ENCODE results near the gene BMP7.
"Not testable (repeated sequence)": the region's sequence is repeated elsewhere in the genome, so short reads cannot be mapped to it uniquely, and the experiment has no call there.

BMP7 gene

DNA sequence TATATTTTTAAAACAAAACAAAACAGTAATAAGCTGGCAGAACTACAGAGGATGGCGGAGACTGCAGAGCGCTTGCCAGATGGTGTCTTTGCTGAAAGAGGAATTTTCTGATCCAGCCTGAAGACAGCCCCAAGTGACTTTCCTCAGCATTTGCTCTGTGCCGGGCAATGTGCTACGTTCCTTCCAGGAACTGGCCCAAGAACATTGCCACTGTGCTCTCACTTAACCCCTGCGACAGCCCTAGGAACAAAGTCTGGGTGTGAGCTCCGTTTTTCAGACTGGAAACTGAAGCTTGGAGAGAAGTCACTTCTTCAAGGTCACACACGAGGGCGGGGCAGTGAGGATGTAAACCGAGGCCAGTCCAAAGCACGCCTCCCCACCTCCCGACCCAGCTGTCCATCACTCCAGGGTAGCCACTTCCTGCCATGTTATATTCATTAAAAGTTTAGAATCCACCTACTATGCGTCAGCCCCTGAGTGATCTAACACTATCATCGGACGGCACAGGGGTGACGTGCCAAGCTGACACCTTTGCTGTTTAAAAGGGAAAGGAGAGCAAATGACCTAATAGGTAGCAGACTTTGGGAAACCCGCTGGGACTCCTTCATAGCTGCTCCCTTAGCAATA, 22.3 kb upstream of the BMP7 start:
- peak in 19 of 56 donors; percentile 9 to 56 (median 31) for DNase-seq

DNA sequence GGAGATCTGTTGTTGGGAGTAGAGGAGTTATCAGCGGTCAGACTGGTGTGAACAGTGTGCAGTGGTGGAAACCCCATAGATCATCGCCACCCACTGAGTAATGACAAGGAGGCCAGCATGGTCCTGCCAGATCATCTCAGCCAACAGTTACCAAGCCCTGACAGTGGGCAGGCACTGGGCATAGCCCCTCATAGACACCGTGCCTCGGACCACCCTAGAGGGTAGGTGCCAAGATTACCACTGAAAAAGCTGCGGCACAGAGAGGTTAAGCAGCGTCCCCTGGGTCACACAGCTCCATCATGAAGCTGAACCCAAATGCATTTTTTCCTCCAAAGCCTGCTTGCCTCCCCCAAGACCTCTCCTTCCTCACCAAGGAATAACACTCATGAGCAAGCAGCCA, 21.5 kb upstream of the BMP7 start:
- DNase-seq = no peak

DNA sequence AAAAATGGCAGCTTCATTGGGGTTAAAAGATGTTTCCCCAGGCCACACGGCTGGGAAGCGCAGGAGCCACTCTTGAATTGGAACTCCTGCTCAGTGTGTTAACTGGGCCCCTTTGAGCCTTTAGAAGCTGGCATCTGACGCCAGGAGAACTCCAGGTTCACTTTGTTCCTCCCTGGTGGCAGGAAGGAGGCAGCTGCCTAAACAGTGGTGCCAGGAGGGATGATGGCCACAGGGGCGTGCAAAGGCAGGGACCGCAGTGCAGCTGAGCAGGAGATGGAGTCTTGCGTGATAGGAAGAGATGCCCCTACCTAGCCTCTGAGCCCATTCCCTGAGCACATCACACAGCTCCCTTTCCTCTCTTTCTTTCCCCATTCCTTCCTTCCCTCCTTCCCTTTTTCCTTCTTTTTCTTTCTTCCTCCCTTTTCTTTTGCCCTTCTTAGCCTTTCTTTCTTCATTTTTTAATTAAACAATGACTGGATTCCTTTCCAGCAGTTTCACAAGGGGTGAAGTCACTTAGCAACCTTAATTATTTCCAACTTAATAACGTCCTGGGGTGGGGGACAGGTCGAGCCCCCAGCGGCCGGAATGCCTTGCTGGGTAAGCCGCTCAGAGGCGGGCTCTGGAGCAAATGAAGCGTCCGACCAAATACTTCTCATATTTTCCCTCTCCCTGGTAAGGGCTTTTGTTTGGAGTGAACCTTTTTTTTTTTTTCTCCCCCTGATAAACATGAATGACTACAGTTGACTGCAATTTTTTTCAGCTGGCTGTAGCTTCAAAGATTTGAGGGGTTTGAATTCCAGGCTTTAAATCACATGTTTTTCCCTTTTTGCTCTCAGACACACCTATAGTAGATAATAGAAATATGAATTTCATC, 20.8 kb upstream of the BMP7 start:
- DNase-seq = peak in 4 of 56 donors; percentile 14 to 33 (median 22)

DNA sequence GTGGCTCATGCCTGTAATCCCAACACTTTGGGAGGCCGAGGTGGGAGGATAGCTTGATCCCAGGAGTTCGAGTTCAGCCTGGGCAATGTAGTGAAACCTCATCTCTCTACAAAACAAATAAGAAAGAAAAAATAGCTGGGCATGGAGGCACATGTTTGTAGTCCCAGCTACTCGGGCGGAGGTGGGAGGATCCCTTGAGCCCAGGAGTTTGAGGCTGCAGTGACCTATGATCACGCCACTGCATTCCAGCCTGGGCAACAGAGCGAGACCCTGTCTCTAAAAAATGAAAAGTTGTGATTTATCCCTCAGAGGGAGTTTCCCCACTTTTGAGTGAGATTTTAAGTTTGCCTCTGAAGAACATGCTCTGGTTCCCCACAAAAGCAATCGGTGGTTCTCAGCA, 17.4 kb upstream of the BMP7 start:
- DNase-seq = no peak

DNA sequence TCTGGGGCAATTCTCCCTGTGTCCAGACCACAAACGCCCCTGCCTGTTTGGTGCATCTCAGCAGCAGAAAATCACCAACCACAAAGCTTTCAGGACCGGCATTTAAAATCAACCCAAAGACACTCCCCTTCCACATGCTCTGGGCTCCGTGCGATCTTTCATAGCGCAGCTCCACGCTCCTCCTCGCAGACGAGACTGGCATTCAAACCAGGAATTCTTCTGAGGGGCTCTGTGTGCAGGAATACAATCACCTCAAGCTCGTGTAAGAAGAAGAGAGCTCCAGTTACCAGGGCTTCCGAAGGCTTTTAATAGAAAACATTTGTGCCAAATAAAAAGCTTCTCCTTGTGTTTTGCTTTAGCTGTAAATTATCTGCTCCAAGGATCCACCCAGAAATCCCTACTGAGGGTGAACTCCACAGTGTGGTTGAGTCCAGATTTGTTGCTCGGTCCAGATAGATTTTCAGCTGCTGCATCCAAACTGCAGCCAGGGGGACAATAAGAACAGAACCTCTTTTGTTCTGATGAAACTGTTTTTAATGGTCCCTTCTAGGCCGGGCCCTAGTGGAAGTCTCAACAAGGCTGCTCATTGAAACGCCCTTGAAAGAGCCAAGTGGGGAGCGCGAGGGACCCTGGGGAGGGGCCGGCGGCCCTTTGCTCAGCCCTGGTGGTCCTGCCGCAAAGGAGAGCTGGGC, 16.4 kb upstream of the BMP7 start:
- peak in 42 of 56 donors; percentile 23 to 81 (median 48) for DNase-seq

DNA sequence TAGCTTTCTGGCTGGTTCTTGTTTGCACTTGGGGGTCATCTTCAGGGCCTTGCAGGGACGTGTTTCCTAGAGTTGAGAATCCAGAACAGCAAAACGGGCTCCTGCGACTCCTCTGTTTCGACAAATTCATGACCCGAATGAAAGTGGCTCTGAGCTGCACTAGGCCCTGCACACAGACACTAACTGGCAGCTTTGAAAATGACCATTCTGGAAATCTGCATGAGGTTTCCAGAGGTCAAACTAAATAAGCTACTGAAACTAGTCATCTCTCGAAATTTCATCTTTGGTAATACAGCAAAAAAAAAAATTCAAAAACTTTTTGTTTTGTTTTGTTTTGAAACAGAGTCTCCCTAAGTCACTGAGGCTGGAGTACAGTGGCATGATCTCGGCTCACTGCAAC, 15.5 kb upstream of the BMP7 start:
- no peak for DNase-seq

DNA sequence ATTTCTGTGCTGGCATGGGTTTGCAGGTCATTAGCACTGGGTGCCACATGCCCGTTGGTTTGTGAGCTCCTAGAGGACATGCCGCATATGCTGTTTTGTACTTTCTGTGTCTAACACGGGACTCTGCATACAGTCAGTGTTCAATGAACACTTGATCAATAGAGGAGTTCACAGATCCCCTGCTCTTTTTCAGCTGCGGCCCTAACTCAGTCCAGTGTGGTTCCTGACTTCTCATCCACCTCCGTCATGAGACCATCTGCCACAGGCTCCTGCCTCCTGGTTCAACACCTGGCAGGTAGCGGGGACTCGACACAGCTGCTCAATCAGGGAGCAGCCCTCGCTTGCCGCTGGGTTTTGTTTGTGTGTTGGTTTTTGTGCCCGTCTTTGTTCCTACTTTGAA, 13.8 kb upstream of the BMP7 start:
- DNase-seq = no peak

DNA sequence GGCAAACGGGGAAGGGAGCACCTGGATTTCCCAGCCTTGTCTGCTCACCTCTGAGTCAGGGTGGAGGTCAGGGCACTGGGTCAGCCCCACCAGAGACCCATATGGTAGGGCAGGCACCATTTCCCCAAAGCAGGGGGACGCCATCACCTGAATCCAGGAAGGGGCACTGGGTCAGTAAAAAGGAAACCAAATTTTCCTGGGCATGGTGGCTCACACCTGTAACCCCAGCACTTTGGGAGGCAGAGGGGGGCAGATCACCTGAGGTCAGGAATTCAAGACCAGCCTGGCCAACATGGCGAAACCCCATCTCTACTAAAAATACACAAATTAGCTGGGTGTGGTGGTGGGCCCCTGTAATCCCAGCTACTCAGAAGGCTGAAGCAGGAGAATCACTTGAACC, 13.1 kb upstream of the BMP7 start:
- DNase-seq = not testable (repeated sequence)

DNA sequence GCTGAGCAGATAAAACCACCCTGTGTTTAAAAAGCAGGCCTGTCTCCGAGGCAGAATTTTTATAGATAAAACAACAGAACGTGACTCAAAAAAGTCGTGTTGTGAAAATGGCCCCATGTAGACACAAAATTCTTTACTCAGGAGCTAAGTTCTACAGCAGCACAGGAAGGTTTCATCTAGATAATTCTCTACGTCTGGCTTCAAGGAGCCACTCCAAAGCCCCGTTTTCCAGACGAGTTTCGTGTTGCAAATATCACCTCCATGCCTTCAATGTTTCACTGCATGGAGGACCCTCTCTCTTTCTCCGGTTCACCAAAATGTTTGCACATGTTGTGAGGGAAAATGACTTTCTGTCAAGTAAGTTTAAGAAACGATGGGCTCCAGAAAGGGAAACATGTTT, 12.0 kb upstream of the BMP7 start:
- no peak for DNase-seq

DNA sequence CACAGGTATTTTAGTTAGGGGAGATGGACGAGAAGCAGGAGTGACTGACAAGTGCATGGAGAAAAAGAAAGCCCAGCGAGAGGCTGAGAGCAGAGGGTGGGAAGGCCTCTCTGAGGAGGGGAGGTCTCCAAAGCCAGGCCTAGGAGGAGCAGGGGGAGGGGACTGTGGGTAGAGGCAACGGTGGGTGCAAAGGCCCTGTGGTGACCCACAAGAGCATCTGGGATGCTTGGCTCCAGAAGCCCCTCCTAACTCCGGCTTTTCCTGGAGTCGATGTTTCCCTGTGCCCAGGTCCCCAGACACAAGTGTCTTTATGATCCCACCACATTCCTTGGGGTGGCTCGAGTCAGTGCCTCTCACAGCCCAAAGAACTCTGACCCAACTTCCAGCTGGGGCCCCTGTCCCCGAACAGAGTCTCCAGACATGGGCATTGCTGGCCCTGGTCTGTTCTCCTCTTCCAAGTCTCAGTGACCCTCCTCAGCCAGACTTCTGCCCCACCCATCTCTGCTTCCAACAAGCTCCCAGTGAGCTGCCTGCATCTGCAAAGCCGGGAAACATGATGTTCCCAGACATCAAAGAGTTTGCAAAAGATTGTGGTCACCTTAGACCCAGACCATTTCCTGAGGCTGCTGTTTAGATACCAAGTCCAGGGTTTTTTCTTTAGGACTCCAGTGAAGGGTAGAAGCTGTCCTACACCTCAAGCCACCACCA, 11.1 kb upstream of the BMP7 start:
- no peak for DNase-seq

DNA sequence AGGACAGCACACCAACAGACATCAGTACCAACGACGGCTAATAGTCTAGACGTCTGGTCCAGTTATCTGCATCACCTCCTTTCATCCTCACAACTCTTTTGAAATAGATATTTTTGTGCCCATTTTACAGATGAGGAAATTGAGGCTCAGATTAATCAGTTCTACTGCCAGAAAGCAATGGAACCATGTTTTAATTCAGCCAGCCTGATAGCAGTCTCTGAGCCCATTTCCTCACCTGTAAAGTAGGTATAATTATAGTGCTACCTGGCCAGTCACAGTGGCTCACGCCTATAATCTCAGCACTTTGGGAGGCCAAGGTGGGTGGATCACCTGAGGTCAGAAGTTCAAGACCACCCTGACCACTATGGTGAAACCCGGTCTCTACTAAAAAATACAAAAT, 9.8 kb upstream of the BMP7 start:
- DNase-seq = no peak

DNA sequence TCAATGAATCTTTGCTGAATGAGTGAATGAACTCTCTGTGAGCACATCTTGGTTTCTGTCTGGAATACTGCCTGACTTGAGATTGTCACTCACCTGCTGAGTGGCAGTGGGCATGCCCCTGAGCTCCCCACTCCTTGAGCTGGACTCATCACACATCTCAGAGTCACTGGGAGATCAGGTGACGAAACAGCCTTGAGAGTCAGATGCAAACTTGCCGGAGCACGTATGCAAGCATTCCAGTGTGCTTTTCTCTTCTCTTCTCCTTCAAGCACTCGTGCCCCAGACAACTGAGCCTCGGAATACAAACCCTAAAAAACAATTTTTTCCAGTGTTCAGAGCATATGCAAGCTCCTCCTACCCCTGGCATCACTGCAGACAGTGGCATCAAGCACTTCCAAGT, 9.4 kb upstream of the BMP7 start:
- no peak for DNase-seq

DNA sequence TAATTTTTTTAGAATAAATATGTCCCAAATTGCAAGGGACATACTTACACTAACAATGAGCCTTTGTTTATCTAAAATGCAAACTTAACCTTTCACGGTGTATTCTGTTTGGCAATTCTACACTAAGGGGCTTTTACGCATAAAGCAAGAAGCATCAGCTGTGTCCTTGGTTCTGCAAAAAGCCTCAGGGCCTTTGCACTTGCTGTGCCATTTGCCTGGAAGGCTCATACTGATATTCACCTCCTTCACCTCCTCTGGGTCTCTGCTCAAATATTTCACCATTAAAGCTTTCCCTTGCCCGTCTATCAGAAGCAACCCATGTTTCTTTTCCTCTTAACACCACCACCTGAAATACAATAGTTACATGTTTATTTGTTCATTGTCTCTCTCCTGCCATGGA, 8.9 kb upstream of the BMP7 start:
- no peak for DNase-seq

DNA sequence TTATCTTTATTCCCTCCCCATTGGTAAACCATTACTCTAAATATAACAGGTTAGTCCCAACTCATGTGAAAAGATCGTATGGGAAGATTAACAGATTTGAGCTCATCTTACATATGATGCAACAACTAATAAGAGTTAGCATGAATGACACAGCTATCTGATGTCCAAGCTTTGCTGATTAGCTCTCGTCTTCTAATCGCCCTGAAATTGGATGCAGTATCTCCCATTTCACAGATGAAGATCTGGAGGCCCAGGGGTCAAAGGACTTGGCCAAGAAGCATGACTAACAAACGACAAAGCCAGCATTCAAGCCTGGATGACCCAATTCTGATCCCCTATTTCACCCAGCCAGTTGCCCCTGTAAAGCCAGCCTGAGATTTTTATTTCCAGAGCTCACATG, 8.4 kb upstream of the BMP7 start:
- DNase-seq = no peak

DNA sequence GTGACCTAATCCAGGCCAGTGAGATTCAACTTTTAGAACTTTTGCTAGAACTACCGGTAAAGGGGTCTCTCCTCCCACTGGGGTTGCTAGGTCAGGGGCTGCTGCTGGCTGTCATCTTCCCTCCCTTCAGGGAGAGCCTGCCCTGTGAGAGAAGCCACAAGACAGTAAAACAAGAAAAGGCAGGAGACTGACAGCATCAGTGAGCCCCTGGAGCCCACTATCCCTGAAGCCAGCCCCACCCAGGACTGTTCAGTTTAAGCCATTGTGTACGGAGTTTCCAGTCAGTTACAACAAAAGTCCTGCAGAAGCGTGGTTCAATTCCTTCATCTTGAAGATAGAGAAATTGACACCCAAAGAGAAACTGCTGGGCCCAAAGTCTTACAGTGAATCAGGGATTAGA, 7.9 kb upstream of the BMP7 start:
- no peak for DNase-seq

DNA sequence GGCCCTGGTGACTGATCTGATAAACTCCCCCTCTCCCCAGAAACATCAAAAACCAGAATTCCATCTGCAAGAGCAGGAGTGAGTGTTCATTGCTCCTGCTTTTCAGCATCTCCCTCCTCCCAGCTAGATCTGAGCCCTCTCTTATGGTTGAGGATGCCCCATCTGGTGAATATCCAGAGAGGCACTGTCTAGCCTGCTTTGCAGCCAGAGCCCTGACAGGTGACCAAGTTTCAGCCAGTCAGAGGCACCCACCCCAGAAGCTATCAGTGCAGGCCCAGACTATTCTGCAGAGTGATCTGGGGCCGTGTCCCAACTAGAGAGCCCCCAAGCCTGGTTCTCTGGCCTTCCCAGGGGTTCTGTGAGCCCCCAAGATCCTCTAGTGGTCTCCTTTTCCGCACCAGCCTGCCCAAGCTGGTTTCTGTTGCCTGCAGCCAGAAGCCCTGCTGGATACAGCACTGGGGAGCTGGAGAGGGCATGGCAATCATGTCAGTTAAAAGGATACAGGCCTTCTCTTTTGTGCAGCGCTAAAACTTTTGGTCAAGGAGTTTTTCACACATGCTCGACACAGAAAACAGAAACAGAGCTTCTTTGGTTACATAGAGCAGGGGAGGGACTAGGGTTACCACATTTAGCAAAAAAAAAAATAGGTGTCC, 6.6 kb upstream of the BMP7 start:
- DNase-seq = no peak

DNA sequence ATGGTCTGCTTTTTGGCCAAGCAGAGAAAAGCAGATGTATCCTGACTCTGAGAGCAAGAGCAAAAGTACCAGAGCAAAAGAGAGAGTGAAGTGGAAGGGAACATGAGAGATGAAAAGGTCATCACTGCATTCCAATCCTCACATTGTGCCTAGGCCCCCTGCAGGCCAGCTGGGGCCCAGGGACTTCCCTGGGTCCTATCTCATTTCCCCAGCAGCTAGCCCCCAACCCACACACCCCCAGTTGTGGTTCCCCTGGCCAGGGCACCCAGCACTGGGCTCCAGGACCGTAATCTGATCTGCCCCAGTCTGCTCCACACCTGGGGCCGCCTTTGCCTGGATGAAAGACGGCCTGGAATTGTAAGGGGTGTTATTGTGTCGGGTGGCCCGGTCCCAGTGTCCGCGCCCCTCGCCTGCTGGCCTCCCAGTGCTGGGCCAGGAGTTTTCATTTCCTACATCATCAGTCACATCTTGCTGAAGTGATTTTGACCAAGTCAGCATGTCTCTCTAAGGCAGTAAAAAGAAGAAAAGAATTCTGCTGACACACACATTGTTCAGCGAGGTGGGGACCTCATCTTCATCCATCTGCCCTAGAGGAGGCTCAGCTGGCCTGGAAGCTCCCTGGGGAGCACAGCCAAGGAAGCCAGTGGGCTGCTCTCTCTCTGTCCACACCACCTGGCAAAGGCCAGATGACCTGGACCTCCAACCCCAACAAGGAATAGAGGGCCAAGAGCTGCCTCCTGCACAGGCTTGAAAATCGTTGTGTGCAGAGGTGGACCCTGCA, 4.0 kb upstream of the BMP7 start:
- DNase-seq = no peak

DNA sequence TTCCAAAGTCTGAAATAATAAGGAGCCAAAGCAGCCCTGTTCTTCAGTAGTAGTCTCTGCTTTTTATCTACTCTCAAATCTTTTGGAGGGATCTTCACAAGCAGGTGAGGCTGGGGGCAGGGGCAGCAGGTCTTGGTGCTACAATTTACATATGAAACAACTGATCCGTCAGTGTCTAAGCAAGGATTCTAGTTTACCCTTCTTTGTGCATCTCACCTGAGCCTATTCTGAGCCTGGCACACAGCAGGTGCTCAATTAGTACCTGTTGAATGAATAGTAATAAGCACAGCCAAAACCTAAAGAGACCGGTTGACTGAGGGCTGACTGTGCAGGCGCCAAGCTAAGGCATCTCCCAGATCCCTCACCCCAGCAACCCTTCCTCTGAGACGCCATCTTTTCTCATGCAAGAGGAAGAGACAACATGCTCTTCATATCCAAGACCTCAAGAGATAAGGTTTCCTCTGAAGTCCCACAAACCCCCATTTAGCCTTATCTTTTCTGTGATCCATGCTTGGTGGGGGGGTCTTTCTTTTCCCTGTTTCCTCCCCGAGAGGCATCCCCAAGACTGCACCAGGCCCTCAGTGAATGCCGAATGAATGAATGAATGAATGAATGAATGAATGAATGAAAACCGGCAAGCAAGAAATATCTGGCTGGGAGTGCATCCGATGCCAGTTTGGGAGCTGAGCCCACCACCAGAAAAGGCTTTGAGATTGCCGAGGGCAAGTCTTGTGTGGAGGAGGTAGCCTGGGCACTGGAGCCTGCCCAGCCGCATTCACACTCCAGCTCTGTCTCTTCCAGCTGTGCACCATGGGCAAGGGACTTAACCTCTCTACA, 2.9 kb upstream of the BMP7 start:
- no peak for DNase-seq

DNA sequence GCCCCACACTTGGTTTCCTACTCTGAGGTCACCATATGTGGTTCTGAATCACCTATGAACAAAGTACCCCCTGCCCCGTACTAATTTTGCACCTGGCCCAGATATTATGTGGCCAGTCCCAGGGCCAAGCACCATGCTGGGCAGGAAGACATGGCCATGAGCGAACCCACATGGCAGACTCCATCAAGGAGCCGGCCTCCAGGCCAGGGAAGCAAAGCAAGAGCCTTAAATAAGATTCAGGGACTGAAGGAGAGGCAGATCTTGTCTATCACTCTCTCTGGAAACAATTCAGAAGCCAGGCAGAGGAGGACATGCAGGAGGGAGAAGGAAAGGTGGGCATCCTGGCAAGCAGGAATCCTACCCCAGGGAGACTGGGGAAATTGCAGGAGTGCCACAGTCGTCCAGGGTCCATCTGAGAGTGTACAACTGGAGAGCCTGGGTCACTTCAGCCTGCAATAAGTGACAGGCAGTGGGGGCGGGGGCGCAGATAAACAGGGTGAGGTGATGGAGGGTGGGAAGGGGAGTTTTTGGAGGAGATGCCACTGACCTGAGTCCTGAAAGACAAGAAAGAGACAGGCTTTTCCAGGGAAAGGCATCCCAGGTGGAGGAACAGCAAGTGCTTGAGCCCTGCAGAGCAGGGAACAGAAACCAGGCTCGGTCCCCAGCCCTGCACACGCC, 2.1 kb upstream of the BMP7 start:
- DNase-seq = no peak

Measured in amygdala (tissue), 56 donors.